ENCODE data around the gene ZBTB7C. TPM values are rescaled to one million over a fixed set of nuclear protein-coding genes. Genes with fewer than 3 reads are reported as not detected.

The ZBTB7C gene
- polyA plus RNA-seq, 1 donor (not counting 4 experiments of a cell fraction or from before 2014, with no cell fraction given): 0.58 TPM

DNA sequence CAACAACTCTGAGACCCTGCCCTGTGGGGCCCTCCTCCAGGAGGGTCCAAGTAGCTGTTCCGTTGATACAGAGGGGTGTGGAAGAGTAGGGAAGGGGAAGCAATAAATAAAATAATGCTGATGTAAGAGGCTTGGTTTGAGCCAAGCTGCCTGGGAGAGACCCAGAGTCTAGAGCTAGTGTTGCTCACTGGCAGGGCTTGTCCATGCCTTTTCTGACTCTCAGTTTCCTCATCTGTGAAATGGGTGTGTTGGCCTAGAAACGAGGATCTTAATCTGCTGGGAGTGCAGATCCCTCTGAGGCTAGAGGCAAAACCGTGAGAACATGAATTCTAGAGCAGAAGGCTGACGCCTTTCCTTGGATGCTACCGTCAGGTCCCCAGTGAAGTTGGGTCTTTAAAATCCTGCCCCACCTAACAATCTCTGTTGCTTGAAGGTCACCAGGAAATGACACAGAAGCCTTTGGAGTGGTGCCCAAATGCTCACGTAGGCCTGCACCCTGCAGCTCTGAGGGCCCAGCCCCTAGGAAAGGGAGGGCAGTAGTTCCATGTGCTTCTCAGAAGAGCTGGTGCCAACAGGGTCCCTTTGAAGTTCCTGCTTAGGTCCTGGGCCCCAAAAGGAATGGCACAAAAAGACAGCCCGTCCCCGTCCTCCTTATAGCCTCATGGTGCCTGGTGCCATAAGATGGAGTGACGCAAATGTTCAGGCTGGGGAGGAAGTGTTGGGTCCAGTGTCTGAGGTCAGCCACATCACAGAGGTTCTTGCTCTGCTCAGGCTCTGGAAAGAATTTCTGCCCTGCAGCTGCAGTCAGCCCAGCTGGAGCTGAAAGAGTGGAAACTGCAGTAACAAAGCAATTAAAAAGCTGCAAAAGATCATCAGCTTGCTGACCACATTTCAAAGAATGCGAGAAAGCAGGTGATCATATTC lies 405.5 kb downstream of the ZBTB7C start:
- FAIRE-seq (no peak), DNase-seq (ENCODE audit: low read depth, low spot score) (no peak)
- H3K4me3 ChIP-seq (ENCODE audit: control insufficient read depth in 2 of 3, extremely low read depth in 1 of 3, insufficient read depth in 2 of 3, low read depth in 1 of 3, low read length in 3 of 3): no peak overlapping the region
- H2AFZ ChIP-seq (ENCODE audit: control insufficient read depth, low read length): no peak overlapping the region
- H3K4me1 ChIP-seq (ENCODE audit: control insufficient read depth, extremely low read depth, insufficient read depth, low read length): peaks cover 19% of the 10 kb centered on the region
- H3K79me2 ChIP-seq (ENCODE audit: control insufficient read depth, insufficient read depth, low read length): no peaks in the 10 kb centered on the region
- H3K9ac ChIP-seq (ENCODE audit: control insufficient read depth, extremely low read depth, insufficient read depth, low read length): no peak overlapping the region
- no peaks in the 10 kb centered on the region for H3K9me1 ChIP-seq (ENCODE audit: control insufficient read depth, extremely low read depth, insufficient read depth, low read length)
- no peak overlapping the region for H3K4me2 ChIP-seq (ENCODE audit: control insufficient read depth, extremely low read depth, insufficient read depth, low read depth, low read length)
- H4K20me1 ChIP-seq (ENCODE audit: control insufficient read depth, extremely low read depth, insufficient read depth, low read length): no peaks in the 10 kb centered on the region
- H3K36me3 ChIP-seq (ENCODE audit: control insufficient read depth in 2 of 2, extremely low read depth in 1 of 2, insufficient read depth in 2 of 2, low read length in 2 of 2): no peaks in the 10 kb centered on the region
- peaks cover 3% of the 10 kb centered on the region for H3K27me3 ChIP-seq (ENCODE audit: control insufficient read depth, extremely low read depth, insufficient read depth, low read length)
- H3K27ac ChIP-seq (ENCODE audit: control insufficient read depth, insufficient read depth, low read length): no peak overlapping the region
- no peaks in the 10 kb centered on the region for H3K9me3 ChIP-seq (ENCODE audit: control insufficient read depth, low read depth, low read length)
- dilution Hi-C loops (cut with MboI; ENCODE audit: extremely low pct_ligation_motif_present, low sequenced_read_pairs): no loop called here
- TF ChIP-seq CTCF (optimal IDR thresholded peaks at IDR 0.05 in 1 of 3, IDR thresholded peaks at IDR 0.05 in 1 of 3, conservative IDR thresholded peaks at IDR 0.05 in 1 of 3; ENCODE audit: extremely low read depth in 1 of 3, insufficient read depth in 2 of 3, low read length in 3 of 3): no peak
- TF ChIP-seq EZH2 (IDR thresholded peaks at IDR 0.05; ENCODE audit: low read length): no peak

DNA sequence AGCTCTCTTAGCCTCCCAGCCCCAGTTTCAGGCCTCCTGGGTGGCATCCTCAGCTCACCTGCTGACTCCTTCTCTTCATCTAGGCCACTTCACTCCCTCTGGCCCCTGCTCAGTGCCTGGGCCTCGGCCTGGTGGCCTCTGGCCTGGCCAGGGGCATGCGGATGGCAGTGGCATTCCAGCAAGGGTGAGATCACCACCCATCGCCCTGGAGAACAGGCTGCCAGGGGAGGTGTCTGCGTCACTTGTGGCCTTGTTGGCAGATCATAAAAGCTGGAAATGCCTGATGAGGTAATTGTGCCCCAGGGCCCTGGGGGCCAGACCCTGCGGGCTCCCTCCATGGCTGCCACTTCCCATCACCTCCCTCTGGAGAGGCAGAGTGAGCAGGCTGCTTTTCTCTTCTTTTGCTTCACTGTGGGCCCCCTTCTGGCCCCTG lies 406.2 kb downstream of the ZBTB7C start:
- no peak for TF ChIP-seq EZH2 (IDR thresholded peaks at IDR 0.05; ENCODE audit: low read length)
- Histone ChIP-seq H2AFZ (ENCODE audit: control insufficient read depth, low read length) (no peak overlapping the region), H3K27me3 (ENCODE audit: control insufficient read depth, extremely low read depth, insufficient read depth, low read length) (peaks cover 3% of the 10 kb centered on the region), H3K4me1 (ENCODE audit: control insufficient read depth, extremely low read depth, insufficient read depth, low read length) (peaks cover 19% of the 10 kb centered on the region), H3K9ac (ENCODE audit: control insufficient read depth, extremely low read depth, insufficient read depth, low read length) (no peak overlapping the region), H3K9me1 (ENCODE audit: control insufficient read depth, extremely low read depth, insufficient read depth, low read length) (no peaks in the 10 kb centered on the region), H3K4me2 (ENCODE audit: control insufficient read depth, extremely low read depth, insufficient read depth, low read depth, low read length) (no peak overlapping the region), H3K36me3 (ENCODE audit: control insufficient read depth in 2 of 2, extremely low read depth in 1 of 2, insufficient read depth in 2 of 2, low read length in 2 of 2) (no peaks in the 10 kb centered on the region), H3K27ac (ENCODE audit: control insufficient read depth, insufficient read depth, low read length) (no peak overlapping the region), H4K20me1 (ENCODE audit: control insufficient read depth, extremely low read depth, insufficient read depth, low read length) (no peaks in the 10 kb centered on the region), H3K79me2 (ENCODE audit: control insufficient read depth, insufficient read depth, low read length) (no peaks in the 10 kb centered on the region), H3K4me3 (ENCODE audit: control insufficient read depth in 2 of 3, extremely low read depth in 1 of 3, insufficient read depth in 2 of 3, low read depth in 1 of 3, low read length in 3 of 3) (no peak overlapping the region), H3K9me3 (ENCODE audit: control insufficient read depth, low read depth, low read length) (no peaks in the 10 kb centered on the region)
- dilution Hi-C loops (cut with MboI; ENCODE audit: extremely low pct_ligation_motif_present, low sequenced_read_pairs): no loop called here
- DNase-seq (ENCODE audit: low read depth, low spot score) (peak; percentile 52), FAIRE-seq (no peak)
